IPS-NIHi11 (cell line): ENCODE results near the gene PLXNA4.

Experiments used
- DNase-seq: peaks from one replicate; pipeline ENCODE4 v3.0.0; 2012; ENCODE audit warnings: mixed read lengths, low spot score

The PLXNA4 gene

GRCh38 chr7:132504071-132504470 is 72.2 kb downstream of the PLXNA4 start:
- no peak for DNase-seq

- DNase-seq: peak; percentile 31
Measured at GRCh38 chr7:132503415-132503814, 72.9 kb downstream of the PLXNA4 start.

- DNase-seq: no peak
Measured at GRCh38 chr7:132501956-132502355, 74.3 kb downstream of the PLXNA4 start.

- DNase-seq: peak; percentile 49
Measured at GRCh38 chr7:132500727-132501440, 75.4 kb downstream of the PLXNA4 start.

GRCh38 chr7:132499487-132499886 is 76.8 kb downstream of the PLXNA4 start:
- no peak for DNase-seq

GRCh38 chr7:132499065-132499464 is 77.2 kb downstream of the PLXNA4 start:
- DNase-seq: no peak

- DNase-seq: no peak
Measured at GRCh38 chr7:132498319-132498718, 78.0 kb downstream of the PLXNA4 start.

GRCh38 chr7:132497098-132497497 is 79.2 kb downstream of the PLXNA4 start:
- DNase-seq: no peak

GRCh38 chr7:132495936-132496335 is 80.3 kb downstream of the PLXNA4 start:
- no peak for DNase-seq

- no peak for DNase-seq
Measured at GRCh38 chr7:132494474-132494873, 81.8 kb downstream of the PLXNA4 start.

GRCh38 chr7:132492823-132493445 is 83.3 kb downstream of the PLXNA4 start:
- DNase-seq: no peak

GRCh38 chr7:132491391-132491945 is 84.8 kb downstream of the PLXNA4 start:
- DNase-seq: no peak

GRCh38 chr7:132490474-132490873 is 85.8 kb downstream of the PLXNA4 start:
- DNase-seq: no peak

- no peak for DNase-seq
Measured at GRCh38 chr7:132489776-132490237, 86.5 kb downstream of the PLXNA4 start.

- DNase-seq: no peak
Measured at GRCh38 chr7:132488634-132489302, 87.5 kb downstream of the PLXNA4 start.

- DNase-seq: no peak
Measured at GRCh38 chr7:132486274-132486610, 90.0 kb downstream of the PLXNA4 start.

- DNase-seq: no peak
Measured at GRCh38 chr7:132485600-132486273, 90.5 kb downstream of the PLXNA4 start.

- no peak for DNase-seq
Measured at GRCh38 chr7:132485136-132485535, 91.1 kb downstream of the PLXNA4 start.

GRCh38 chr7:132482866-132483265 is 93.4 kb downstream of the PLXNA4 start:
- no peak for DNase-seq

- DNase-seq: no peak
Measured at GRCh38 chr7:132480534-132480933, 95.7 kb downstream of the PLXNA4 start.

- DNase-seq: no peak
Measured at GRCh38 chr7:132476541-132476940, 99.7 kb downstream of the PLXNA4 start.

- no peak for DNase-seq
Measured at GRCh38 chr7:132475669-132476116, 100.6 kb downstream of the PLXNA4 start.
